ENCODE results near the gene EGLN2. TPM values are rescaled to one million over a fixed set of nuclear protein-coding genes. Genes with fewer than 3 reads are reported as not detected.
"Not testable (repeated sequence)": the region's sequence is repeated elsewhere in the genome, so short reads cannot be mapped to it uniquely, and the experiment has no call there.

The EGLN2 gene
- total RNA-seq, 1 donor from 2014 or later: 108 TPM

DNA sequence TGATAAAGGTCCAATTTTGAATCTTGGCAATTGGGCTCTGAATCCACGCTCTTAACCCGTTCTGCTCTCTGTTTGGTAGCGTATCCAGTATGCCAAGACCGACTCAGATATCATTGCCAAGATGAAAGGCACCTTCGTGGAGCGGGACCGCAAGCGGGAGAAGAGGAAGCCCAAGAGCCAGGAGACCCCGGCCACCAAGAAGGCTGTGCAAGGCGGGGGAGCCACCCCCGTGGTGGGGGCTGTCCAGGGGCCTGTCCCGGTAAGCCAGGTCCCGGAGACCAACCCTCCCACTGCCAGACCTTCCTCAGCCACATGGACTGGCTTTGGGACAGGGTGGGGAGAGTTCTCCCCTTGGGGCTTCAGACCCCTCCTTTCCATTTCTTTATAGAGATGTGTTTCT, 39.6 kb upstream of the EGLN2 start:
- peaks cover 9% of the 10 kb centered on the region for H3K4me1 Mint-ChIP-seq
- TF ChIP-seq, protein P1, sequence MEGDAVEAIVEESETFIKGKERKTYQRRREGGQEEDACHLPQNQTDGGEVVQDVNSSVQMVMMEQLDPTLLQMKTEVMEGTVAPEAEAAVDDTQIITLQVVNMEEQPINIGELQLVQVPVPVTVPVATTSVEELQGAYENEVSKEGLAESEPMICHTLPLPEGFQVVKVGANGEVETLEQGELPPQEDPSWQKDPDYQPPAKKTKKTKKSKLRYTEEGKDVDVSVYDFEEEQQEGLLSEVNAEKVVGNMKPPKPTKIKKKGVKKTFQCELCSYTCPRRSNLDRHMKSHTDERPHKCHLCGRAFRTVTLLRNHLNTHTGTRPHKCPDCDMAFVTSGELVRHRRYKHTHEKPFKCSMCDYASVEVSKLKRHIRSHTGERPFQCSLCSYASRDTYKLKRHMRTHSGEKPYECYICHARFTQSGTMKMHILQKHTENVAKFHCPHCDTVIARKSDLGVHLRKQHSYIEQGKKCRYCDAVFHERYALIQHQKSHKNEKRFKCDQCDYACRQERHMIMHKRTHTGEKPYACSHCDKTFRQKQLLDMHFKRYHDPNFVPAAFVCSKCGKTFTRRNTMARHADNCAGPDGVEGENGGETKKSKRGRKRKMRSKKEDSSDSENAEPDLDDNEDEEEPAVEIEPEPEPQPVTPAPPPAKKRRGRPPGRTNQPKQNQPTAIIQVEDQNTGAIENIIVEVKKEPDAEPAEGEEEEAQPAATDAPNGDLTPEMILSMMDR (IDR thresholded peaks at IDR 0.05; ENCODE audit: unreplicated experiment): no peak
- H3K27ac Mint-ChIP-seq: no peak overlapping the region
- DNase-seq (ENCODE audit: low spot score in 2 of 2, unreplicated experiment in 2 of 2): no peak
- H3K9me3 Mint-ChIP-seq: no peaks in the 10 kb centered on the region
- H3K27me3 Mint-ChIP-seq (ENCODE audit: low read depth): no peaks in the 10 kb centered on the region
- no peak overlapping the region for H3K4me3 Mint-ChIP-seq
- peaks cover 57% of the 10 kb centered on the region for H3K36me3 Mint-ChIP-seq

DNA sequence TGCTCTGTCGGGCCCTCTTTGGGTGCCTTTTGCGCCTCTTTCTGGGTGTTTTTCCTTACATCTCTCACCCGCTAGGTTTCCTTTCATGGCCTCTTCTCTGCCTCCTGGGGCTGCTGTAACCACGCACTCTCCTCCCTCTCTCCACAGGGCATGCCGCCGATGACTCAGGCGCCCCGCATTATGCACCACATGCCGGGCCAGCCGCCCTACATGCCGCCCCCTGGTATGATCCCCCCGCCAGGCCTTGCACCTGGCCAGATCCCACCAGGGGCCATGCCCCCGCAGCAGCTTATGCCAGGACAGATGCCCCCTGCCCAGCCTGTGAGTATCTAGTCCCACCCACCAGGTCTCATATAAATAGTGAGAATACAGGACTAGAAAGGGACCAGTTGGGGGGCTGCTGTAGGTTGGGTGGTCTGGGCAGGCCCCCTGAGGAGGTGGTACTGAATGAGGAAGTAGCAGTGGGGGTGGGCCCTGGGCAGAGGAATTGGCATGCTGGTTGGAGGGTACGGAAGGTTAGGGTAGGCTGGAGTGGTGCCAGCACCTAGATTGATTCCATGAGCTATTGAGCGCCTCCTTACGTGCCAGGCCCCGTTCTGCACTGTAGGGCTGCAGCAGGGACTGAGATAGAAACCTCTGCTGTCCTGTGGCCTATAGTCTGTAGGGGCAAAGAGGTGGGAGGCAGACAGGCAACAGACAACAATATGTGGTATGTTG, 36.1 kb upstream of the EGLN2 start:
- Mint-ChIP-seq H3K36me3 (peaks cover 58% of the 10 kb centered on the region), H3K9me3 (no peaks in the 10 kb centered on the region), H3K4me1 (no peaks in the 10 kb centered on the region), H3K4me3 (no peak overlapping the region), H3K27ac (no peak overlapping the region), H3K27me3 (ENCODE audit: low read depth) (no peaks in the 10 kb centered on the region)
- TF ChIP-seq, protein P1 (IDR thresholded peaks at IDR 0.05; ENCODE audit: unreplicated experiment): no peak
- DNase-seq (ENCODE audit: low spot score in 2 of 2, unreplicated experiment in 2 of 2): no peak

DNA sequence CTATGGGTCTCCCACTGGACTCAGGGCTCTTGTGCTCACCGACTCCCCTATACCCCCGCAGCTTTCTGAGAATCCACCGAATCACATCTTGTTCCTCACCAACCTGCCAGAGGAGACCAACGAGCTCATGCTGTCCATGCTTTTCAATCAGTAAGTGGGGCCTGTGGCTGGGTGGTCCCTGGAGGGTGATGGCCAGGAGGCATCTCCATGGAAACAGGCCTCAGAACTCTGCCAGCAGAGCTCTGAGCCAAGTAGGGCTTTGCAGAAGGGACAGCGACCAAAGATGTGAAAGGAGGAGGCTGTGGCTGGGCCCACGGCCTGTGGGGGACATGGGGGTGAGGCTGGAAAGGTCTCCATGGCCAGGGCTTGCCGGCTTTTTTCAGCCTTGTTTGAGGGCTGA, 35.5 kb upstream of the EGLN2 start:
- Mint-ChIP-seq H3K4me3 (no peak overlapping the region), H3K27me3 (ENCODE audit: low read depth) (no peaks in the 10 kb centered on the region), H3K27ac (no peak overlapping the region), H3K9me3 (no peaks in the 10 kb centered on the region), H3K36me3 (peaks cover 54% of the 10 kb centered on the region), H3K4me1 (no peaks in the 10 kb centered on the region)
- no peak for DNase-seq (ENCODE audit: low spot score in 2 of 2, unreplicated experiment in 2 of 2)
- TF ChIP-seq, protein P1 (IDR thresholded peaks at IDR 0.05; ENCODE audit: unreplicated experiment): no peak

DNA sequence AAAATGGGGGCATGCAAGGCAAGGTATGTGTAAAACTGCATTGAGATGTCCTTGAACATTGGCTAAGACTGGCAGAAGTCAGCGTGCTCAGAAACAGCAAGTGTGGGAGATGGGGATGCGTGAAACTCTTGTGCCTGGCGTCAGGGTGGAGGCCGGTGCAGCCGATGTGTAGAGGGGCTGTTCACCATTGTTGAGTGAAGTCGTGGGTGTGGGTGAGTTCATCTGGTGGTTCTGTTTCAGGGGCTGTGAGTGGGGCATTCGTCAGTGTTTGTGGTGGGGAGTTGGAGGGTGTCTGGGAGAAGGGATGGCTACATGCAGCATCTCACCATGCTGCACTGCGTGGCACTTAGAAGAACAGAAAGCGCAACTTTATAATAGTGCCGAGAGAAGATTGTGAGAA, 35.0 kb upstream of the EGLN2 start:
- no peak overlapping the region for H3K4me3 Mint-ChIP-seq
- no peaks in the 10 kb centered on the region for H3K27me3 Mint-ChIP-seq (ENCODE audit: low read depth)
- H3K9me3 Mint-ChIP-seq: no peaks in the 10 kb centered on the region
- no peak overlapping the region for H3K27ac Mint-ChIP-seq
- TF ChIP-seq, protein P1 (IDR thresholded peaks at IDR 0.05; ENCODE audit: unreplicated experiment): no peak
- DNase-seq (ENCODE audit: low spot score in 2 of 2, unreplicated experiment in 2 of 2): no peak
- peaks cover 53% of the 10 kb centered on the region for H3K36me3 Mint-ChIP-seq
- no peaks in the 10 kb centered on the region for H3K4me1 Mint-ChIP-seq

DNA sequence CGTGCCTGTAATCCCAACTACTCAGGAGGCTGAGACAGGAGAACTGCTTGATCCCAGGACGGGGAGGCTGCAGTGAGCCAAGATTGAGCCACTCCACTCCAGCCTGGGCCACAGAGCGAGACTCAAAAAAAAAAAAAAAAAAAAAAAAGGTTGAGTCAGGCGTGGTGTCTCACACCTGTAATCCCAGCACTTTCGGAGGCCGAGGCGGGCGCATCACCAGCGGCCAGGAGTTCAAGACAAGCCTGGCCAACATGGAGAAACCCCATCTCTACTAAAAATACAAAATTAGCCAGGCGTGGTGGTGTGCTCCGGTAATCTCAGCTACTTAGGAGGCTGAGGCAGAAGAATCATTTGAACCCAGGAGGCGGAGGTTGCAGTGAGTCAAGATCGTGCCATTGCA, 32.6 kb upstream of the EGLN2 start:
- not testable (repeated sequence) for H3K27ac Mint-ChIP-seq; H3K9me3 Mint-ChIP-seq; H3K4me1 Mint-ChIP-seq; H3K27me3 Mint-ChIP-seq (ENCODE audit: low read depth); H3K4me3 Mint-ChIP-seq; DNase-seq (ENCODE audit: low spot score in 2 of 2, unreplicated experiment in 2 of 2)
- H3K36me3 Mint-ChIP-seq: peaks cover 47% of the 10 kb centered on the region

DNA sequence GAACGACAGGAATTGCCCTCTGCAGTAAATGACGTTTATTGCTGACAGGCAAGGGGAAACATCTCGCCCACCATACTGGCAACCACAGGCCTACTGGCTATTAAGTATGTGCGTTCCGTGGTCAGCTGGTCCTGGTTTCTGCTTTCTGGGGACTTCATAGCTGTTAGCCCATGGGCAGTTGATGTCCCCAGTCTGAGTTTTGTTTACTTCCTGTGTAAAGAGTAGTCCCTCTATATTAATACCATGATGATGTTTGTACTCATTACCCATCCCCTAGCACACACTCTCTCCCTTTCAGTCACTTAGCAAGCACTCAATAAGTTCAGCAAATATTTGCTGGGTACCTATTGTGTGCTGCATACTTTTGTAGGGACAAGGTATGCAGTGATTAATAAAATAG, 30.1 kb upstream of the EGLN2 start:
- DNase-seq (ENCODE audit: low spot score in 2 of 2, unreplicated experiment in 2 of 2): no peak
- TF ChIP-seq, protein P1 (IDR thresholded peaks at IDR 0.05; ENCODE audit: unreplicated experiment): no peak
- Mint-ChIP-seq H3K4me1 (no peaks in the 10 kb centered on the region), H3K27me3 (ENCODE audit: low read depth) (no peaks in the 10 kb centered on the region), H3K4me3 (no peak overlapping the region), H3K9me3 (peaks cover 5% of the 10 kb centered on the region), H3K27ac (no peak overlapping the region), H3K36me3 (peaks cover 29% of the 10 kb centered on the region)

DNA sequence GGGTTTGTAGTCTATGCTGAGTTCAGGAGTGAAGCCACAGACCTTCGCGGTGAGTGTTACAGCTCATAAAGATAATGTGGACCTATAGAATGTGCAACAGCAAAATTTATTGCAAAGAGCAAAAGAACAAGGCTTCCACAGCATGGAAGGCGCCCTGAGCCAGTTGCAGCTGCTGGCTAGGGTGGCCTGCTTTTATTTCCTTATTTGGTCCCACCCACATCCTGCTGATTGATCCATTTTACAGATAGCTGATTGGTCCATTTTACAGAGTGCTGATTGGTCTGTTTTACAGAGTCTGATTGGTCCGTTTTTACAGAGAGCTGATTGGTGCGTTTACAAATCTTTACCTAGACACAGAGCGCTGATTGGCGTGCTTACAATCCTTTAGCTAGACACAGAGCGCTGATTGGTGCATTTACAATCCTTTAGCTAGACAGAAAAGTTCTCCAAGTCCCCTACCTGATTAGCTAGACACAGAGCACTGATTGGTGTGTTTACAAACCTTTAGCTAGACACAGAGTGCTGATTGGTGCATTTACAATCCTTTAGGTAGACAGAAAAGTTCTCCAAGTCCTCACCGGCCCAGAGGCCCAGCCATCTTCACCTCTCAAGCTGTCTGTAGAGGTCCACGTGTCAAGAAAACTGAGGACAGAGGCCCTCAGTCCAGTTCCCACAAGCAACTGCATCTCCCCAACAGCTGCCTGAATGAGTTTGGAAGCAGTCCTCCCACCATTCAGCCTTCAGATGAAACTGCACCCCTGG, 27.7 kb upstream of the EGLN2 start:
- peak overlapping the region; percentile 15 for H3K27ac Mint-ChIP-seq
- H3K27me3 Mint-ChIP-seq (ENCODE audit: low read depth); DNase-seq (ENCODE audit: low spot score in 2 of 2, unreplicated experiment in 2 of 2); H3K9me3 Mint-ChIP-seq; H3K4me3 Mint-ChIP-seq; H3K4me1 Mint-ChIP-seq: not testable (repeated sequence)
- peaks cover 14% of the 10 kb centered on the region for H3K36me3 Mint-ChIP-seq

All from mesothelial cell of epicardium (in vitro differentiated cells).